Fibroblast of villous mesenchyme (primary cell): ENCODE data around the gene CD151. TPM values are rescaled to one million over a fixed set of nuclear protein-coding genes. Genes with fewer than 3 reads are reported as not detected.

Experiments used
- DNase-seq: peaks from one replicate; pipeline ENCODE4 v3.0.0-alpha.2; 2010; ENCODE audit warnings: low read depth
- H3K4me3 ChIP-seq: 2 replicates; pipeline ENCODE4 v1.5.1; 2011; ENCODE audit warnings: low read depth, mild to moderate bottlenecking, low read length
- total RNA-seq: library from RNA; depleted of rRNA; stranded (reverse); fragments of >200 nt; gene quantifications from 2 replicates; pipeline ENCODE4 v1.2.3, GENCODE V29; 2012
- TF ChIP-seq, protein P1 (sequence below): IDR thresholded peaks from 2 replicates; pipeline ENCODE4 v1.5.1; 2012; ENCODE audit warnings: low read depth, mild to moderate bottlenecking, low read length; ENCODE audit not compliant: insufficient read depth

The CD151 gene
- total RNA-seq, 1 donor, result 218 TPM

DNA sequence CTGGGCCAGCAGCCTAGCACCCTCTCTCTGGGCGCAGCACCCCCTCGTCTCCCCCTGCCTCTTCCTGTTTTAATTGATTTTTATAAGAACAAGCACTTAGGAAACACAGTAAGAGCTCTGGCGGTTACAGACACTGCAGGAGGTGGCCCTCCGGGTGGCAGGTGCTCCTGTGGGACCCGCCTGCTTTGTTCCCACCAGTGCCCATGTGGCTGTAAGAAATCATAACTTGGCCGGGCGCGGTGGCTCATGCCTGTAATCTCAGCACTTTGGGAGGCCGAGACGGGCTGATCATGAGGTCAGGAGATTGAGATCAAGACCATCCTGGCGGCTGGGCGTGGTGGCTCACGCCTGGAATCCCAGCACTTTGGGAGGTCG is 28.3 kb downstream of the CD151 start:
- DNase-seq, result no peak
- TF ChIP-seq, protein P1, sequence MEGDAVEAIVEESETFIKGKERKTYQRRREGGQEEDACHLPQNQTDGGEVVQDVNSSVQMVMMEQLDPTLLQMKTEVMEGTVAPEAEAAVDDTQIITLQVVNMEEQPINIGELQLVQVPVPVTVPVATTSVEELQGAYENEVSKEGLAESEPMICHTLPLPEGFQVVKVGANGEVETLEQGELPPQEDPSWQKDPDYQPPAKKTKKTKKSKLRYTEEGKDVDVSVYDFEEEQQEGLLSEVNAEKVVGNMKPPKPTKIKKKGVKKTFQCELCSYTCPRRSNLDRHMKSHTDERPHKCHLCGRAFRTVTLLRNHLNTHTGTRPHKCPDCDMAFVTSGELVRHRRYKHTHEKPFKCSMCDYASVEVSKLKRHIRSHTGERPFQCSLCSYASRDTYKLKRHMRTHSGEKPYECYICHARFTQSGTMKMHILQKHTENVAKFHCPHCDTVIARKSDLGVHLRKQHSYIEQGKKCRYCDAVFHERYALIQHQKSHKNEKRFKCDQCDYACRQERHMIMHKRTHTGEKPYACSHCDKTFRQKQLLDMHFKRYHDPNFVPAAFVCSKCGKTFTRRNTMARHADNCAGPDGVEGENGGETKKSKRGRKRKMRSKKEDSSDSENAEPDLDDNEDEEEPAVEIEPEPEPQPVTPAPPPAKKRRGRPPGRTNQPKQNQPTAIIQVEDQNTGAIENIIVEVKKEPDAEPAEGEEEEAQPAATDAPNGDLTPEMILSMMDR, result no peak
- no peak overlapping the region for H3K4me3 ChIP-seq

DNA sequence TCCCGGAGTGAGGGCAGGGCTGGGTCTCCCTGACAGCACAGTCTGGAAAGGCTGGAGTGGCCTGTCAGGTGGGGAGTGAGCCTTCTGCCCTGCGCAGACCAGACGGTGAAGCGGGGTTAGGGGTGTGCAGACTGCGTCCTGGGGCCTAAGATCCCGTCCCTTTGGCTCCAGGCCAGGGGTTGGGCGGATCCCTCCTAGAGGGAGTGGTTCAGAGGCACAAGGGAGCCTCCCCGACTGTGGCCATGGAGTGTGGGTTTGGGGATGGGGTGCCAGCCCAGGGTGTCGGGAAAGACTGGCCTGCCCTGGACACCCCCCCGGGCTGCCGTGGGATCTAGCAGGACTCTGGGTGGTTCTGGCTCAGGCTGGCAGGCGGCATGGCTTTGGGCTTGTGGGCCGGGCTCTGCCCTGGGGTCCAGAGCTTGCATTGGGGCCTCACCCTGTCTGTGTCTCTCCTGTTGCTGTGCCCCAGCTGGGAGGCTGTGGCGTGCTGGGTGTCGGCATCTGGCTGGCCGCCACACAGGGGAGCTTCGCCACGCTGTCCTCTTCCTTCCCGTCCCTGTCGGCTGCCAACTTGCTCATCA is 29.4 kb downstream of the CD151 start:
- TF ChIP-seq, protein P1, result no peak
- no peak overlapping the region for H3K4me3 ChIP-seq
- DNase-seq, result no peak

DNA sequence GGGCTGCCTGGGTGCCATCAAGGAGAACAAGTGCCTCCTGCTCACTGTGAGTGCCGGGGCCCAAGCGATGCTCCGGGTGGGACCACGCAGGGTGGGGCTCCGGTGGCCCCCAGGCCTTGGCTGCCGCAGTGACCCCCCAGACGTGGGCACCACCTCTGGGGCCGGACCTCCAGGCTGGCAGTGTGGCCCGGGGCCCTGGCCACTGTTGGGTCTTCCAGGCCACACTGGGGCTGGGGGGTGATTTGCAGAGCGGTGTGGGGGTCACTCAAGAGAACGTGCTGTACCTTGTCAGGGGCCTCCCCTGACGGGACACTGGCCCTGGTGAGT is 29.9 kb downstream of the CD151 start:
- TF ChIP-seq, protein P1, result no peak
- no peak for DNase-seq
- H3K4me3 ChIP-seq, result no peak overlapping the region

DNA sequence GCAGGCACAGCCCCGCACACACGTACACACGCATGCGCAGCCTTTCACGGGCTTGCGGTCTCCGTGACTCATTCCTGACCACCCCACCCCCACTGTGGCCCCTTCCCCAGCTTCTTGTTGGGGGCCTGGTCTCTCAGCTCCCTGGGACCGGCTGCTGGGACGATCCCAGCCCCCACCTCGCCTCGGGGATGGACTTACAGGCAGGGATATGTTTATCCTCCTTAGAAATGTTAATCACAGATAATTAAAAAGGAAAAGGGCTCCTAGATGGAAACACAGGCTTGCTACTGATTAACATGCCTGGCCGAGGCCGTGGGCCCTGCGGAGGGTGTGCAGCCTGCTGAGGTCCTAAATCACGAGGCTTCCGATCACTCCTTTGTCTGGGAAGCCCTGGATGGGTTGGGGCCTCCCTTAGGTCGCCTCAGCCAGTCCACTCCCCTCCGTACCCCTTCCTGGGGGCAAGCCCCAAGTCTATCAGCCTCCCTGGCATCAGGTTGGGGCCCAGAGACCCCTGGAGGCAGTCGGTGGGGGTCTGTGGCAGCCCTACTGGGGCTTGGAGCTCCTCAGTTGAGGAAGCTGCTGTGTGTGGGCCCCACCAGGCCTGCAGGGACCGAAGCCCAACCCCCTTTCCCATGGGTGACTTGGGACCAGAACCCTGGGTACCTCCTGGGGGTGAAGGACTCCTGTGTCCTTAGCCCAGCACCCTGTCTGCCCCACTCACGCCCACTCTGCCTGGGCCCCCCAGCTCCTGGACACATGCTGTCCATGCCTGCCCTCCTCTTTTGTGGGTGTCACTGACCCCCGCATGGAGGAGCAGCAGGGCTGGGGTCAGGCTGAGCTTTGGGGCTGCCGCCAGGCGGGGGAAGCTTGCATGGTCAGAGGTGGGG is 30.5 kb downstream of the CD151 start:
- H3K4me3 ChIP-seq, result no peak overlapping the region
- DNase-seq, result no peak
- TF ChIP-seq, protein P1, result no peak

DNA sequence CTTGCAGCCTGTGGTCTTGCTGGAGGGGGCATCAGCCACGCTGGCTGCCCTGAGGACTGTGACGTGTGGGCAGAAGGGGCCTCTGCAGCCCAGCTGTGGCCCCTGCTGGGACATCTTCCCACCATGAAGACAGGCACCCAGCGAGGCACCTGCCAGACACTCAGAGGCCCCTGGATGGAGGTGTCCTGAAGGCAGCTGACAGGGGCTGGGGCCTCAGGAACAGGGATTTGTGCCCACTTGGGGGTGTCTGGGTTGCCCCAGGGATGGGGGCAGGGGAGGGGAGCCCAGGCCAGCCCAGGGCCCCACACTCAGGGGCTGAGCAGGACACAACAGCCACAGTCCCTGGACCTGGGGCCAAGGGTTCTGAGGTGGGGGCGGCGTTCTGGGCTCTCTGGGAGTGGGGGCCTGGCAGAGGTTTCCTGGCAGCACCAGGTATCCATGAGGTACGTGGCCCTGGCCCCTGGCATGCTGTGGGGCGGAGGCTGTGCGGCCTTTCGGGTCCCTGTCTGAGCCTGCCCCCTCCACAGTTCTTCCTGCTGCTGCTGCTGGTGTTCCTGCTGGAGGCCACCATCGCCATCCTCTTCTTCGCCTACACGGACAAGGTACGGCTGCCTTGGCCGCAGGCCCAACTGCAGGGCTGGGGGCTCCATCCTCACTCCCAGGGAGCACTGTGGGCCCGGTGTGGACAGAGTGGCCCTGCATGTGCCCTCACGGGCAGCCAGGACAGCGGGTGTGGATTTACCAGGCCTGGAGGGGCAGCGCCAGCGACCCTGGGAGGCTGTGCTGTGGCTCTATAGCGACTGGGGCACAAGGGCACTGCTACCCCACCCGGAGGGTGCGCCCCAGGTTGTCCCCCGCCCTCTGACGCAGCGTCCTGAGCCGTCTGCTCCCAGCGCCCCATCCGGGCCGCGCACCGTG is 31.4 kb downstream of the CD151 start:
- TF ChIP-seq, protein P1, result no peak
- no peak for DNase-seq

DNA sequence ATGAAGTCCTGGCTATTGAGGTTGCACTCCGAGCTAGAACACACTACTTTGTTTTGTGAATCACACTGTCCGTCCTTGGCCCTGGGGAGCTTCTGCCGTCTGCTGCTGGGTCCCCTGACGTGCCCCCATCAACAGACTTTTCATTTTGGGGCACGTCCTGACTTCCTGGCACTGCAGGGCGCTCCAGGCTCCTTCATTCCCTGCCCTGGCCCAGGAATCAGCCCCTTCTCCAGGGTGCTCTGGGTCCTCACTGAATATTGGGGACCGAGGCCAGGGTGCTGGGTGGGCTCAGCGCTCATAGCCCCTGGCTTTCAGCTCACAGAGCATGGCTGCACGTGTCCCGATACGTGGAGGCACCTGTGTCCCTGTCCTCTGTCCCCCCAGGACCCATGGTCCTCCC is 32.1 kb downstream of the CD151 start:
- no peak for DNase-seq
- TF ChIP-seq, protein P1, result no peak
- H3K4me3 ChIP-seq, result no peak overlapping the region

More for the DNA sequence above, 31.4 kb downstream of the CD151 start:
- no peak overlapping the region for H3K4me3 ChIP-seq
